GM12872 (cell line): ENCODE measurements around the gene BRMS1L.

Experiments used
- TF ChIP-seq, protein P1 (sequence below): IDR thresholded peaks from 3 replicates; pipeline ENCODE4 v1.5.1; 2011; ENCODE audit warnings: low read depth, mild to moderate bottlenecking, low read length, moderate library complexity; ENCODE audit not compliant: insufficient read depth

The BRMS1L gene

DNA sequence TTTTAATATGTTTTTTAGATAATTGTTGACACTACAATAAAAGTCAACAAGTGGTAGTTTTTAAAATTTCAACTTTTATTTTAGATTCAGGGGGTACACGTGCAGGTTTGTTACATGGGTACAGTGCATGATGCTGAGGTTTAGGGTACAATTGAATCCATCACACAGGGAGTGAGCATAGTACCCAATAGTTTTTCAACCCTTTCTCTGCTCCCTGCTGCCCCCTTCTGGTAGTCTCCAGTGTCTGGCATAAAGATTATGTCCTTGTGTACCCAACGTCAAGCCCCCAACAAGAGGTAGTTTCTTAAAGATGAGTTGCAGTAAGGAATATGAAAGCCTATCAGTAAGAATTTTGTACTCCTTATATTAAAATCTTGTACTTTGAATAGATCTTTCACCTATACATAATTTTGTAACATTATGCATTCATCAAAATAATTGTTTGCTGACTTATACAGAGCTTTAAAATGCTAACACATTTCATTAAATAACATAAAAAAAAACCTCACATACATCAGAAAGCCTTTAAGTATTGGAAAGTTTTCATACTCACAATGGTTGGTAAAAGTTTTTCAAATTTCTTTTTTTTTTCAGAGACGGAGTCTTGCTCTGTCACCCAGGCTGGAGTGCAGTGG is 11.7 kb upstream of the BRMS1L start:
- TF ChIP-seq, protein P1, sequence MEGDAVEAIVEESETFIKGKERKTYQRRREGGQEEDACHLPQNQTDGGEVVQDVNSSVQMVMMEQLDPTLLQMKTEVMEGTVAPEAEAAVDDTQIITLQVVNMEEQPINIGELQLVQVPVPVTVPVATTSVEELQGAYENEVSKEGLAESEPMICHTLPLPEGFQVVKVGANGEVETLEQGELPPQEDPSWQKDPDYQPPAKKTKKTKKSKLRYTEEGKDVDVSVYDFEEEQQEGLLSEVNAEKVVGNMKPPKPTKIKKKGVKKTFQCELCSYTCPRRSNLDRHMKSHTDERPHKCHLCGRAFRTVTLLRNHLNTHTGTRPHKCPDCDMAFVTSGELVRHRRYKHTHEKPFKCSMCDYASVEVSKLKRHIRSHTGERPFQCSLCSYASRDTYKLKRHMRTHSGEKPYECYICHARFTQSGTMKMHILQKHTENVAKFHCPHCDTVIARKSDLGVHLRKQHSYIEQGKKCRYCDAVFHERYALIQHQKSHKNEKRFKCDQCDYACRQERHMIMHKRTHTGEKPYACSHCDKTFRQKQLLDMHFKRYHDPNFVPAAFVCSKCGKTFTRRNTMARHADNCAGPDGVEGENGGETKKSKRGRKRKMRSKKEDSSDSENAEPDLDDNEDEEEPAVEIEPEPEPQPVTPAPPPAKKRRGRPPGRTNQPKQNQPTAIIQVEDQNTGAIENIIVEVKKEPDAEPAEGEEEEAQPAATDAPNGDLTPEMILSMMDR, result peak; percentile 83

DNA sequence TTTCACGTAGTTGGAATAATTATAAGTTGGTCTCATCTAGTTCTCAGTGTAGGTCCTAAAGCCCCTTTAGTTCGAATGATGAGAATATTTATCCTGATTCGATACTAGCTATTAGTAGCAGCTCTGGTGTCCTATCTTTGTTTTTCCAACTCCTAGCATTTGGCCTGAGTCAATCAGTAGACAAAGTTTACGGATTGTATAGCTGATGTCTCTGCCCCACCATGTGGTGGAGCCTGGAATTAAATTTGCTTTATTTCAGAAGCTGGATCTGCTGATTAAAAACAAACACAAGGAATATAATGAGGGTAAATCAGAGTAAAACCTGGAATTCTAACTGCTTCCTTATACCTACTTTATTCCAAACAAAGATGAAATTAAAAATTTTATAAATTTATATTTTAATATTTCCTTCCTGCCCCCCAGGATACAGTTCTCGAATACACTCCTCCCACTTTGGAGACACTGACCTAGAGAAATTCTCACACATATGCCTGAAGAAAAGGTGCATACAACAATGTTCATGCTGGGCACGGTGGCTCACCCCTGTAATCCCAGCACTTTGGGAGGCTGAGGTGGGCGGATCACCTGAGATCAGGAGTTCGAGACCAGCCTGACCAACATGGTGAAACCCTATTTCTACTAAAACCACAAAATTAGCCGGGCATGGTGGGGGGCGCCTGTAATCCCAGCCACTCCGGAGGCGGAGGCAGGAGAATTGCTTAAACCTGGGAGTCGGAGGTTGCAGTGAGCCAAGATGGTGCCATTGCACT is 7.6 kb upstream of the BRMS1L start:
- TF ChIP-seq, protein P1, result peak; percentile 48

- TF ChIP-seq, protein P1, result no peak
These were observed 6.3 kb upstream of the BRMS1L start for GRCh38 chr14:35819591-35820540.

GRCh38 chr14:35821564-35822411 is 4.3 kb upstream of the BRMS1L start:
- TF ChIP-seq, protein P1, result peak; percentile 87

DNA sequence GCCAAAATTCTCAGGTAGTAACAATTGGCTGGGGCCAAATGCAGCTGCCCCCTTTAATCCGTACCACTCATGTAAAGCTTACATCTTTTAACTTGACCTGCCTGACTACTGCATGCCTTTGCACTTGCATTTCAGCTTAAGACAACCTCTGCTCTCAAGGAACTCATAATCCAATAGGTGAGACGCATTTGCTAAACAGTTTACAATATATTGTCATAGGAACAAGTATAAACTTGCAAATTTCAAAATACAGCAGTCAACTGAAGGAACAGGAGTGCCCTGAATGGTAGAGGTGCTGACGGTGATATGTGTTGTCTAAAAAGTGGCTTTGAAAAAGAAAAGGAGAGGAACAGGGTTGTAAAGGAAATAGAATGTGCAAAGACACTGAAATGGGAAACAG is 3.6 kb upstream of the BRMS1L start:
- TF ChIP-seq, protein P1, result no peak

DNA sequence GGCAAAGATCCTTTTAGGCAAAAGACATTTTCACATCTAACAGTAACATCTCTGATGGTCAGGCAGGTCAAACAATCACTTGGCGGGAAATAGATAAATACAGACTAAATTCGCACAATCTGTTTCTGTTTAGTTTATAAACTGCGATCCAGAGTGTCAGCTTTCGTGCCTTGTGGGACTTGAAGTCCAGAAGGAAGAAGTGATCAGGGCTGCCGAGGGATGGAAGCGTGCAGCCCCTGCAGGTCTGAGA is 245 bp upstream of the BRMS1L start:
- TF ChIP-seq, protein P1, result no peak
